GM12872 (cell line): ENCODE data around the gene TEF.

Source experiments
- TF ChIP-seq, protein P1 (sequence below): IDR thresholded peaks from 3 replicates; pipeline ENCODE4 v1.5.1; 2011; ENCODE audit warnings: low read depth, mild to moderate bottlenecking, low read length, moderate library complexity; ENCODE audit not compliant: insufficient read depth

Gene TEF

DNA sequence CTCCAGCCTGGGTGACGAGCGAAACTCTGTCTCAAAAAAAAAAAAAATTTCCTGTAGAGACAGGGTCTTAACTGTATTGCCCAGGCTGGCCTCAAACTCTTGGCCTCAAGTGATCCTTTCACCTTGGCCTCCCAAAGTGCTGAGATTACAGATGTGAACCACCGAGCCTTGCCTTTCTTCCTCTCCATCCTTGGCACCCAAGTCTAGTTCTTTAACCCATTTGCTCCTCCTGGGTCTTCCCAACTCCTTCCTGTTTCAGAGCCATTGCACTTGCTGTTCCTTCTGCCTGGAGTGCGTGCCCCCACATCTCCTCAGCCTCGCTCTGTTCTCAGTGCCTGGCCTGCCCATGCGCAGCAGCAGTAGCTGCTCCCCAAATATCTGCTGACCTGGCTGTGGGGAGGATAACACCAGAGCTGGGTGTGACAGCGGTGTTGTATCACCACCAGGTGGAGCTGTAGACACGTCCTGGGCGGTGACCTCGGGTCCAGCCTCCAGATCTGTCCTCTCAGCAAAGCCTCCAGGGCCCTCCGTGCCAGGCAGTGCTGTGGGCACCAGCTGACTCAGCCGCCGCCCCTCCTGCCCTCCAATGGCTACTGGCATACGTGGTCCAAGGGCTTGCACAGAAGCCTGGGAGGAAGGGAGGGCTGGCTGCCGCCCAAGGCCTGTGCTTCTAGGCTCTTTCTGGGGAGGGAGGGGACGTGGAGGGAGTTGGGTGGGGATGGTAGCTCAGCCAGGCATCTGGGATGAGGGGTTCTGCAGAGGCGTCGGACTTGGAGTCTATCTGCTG, 22.0 kb downstream of the TEF start:
- TF ChIP-seq, protein P1, sequence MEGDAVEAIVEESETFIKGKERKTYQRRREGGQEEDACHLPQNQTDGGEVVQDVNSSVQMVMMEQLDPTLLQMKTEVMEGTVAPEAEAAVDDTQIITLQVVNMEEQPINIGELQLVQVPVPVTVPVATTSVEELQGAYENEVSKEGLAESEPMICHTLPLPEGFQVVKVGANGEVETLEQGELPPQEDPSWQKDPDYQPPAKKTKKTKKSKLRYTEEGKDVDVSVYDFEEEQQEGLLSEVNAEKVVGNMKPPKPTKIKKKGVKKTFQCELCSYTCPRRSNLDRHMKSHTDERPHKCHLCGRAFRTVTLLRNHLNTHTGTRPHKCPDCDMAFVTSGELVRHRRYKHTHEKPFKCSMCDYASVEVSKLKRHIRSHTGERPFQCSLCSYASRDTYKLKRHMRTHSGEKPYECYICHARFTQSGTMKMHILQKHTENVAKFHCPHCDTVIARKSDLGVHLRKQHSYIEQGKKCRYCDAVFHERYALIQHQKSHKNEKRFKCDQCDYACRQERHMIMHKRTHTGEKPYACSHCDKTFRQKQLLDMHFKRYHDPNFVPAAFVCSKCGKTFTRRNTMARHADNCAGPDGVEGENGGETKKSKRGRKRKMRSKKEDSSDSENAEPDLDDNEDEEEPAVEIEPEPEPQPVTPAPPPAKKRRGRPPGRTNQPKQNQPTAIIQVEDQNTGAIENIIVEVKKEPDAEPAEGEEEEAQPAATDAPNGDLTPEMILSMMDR: peak; percentile 99

DNA sequence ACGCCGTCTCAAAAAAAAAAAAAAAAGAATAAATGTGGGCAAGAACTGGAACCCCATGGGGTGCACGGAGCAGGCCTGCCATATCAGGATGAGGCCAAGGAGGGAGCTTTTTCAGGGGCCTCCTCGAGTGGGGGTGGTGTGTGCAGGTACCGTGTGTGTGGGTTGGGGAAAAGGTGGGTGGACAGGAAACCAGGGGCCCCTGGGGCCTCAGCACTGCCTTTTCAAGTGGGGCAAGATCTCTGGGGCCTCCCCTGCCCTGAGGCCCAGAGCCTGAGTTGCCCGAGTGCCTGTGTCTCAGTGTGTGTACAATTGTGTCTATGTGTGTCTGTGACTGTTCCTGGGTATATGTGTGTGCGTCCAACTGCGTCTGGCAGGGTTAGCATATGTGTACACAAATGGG, 23.8 kb downstream of the TEF start:
- TF ChIP-seq, protein P1: no peak

DNA sequence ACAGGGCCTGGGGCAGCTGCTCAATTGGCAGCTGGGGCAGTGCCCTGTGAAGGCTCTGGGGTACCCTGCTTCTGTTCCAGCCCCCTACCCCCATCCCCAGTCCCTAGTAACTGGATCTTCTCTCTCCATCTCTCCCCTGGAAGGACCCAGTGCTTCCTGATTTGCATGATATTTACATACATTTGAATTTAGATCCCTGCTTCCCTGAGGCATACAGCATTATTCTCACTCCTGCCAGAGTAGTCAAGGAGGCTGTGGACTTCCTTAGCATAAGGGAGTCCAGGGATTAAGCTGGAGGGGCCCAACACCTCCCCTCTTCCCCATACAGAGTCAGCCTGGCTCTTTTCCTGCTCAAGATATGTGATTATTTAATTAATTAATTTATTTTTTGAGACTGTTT, 24.7 kb downstream of the TEF start:
- TF ChIP-seq, protein P1: no peak

DNA sequence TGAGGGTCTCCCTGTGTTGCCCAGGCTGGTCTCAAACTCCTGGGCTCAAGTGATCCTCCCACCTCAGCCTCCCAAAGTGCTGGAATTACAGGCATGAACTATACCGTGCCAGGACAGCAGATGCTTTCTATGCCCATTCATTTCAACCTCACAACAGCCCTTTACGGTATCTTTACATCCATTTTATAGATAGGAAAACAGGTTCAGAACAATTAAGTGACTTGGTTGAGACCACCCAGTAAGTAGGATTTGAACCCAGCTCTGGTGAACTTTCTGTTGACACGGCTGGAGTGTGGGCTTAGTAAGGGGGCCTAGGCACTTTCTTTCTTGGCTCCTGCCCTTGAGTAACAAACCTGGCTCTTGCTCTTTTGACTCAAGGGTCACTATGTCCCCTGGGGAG, 25.7 kb downstream of the TEF start:
- TF ChIP-seq, protein P1: no peak

DNA sequence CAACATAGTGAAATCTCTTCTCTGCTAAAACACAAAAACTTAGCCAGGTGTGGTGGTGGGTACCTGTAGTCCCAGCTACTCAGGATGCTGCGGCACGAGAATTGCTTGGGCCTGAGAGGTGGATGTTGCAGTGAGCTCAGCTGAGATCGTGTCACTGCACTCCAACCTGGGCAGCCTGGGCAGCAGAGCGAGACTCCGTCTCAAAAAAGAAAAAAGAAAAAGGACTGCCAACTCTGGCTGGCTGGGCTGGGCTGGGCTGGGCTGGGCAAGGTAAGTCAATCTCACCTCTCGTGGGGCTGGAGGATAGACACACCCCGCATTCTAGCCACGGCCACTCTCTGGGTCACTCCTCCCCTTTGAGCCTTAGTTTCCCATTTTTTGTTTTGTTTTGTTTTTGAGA, 26.9 kb downstream of the TEF start:
- TF ChIP-seq, protein P1: no peak

DNA sequence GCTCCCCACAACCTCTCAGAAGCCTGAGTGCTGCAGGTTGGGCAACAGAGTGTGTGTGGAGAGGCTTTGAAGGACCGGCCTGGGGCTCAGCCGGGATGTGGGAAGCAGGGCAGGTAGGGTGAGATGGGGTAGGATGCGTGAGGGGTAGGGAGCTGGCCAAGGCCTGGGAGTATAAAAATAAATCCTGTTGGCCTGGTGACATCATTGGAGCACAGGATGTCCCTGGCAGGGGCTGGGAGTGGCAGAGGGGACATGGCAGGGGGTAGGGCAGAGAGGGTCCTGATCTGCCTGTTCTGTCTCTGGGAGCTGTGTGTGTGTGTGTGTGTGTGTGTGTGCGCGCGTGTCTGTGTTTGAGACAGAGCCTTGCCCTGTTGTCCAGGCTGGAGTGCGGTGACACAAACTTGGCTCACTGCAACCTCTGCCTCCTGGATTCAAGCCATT, 28.6 kb downstream of the TEF start:
- TF ChIP-seq, protein P1: no peak

DNA sequence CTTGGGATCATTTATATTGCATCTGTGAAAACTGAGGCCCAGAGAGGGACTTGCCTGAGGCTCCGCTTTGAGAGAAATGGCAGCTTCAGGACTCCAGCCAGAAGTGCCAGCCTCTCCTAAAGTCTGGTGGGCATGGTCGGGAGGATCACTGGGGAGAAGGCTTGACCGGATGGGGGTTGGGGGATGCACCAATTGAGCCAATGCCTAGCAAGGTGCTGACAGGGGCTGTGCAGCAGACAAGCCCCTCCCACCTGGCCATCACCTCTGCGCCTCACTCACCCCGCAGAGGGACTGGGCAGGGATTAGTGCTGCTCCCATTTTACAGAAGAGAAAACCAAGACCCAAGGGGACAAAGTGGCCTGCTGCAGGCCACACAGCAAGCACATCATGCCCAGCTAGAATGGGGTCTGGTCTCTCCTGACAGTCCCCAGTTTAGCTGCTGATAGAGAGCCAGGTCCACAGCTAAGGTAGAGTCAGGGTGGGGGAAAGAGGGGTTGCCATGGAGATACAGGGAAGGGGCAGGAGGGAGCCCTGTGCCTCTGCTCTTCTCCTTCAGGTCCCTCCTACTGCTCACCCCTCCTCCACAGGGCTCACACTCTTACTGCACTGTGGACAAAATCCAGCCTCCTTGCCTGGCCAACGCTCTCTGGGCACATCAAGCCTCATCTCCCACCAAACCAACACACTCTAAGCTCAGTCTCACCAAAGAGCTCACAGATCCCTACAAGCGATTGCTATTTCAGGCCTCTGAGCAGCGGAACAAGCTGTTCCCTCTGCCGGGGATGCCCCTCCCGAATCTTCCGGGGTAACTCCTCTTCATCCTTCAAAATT, 29.5 kb downstream of the TEF start:
- TF ChIP-seq, protein P1: no peak
